GM21528 (cell line): Measurements from ENCODE around the gene CMTM3.
"Not testable (repeated sequence)": the region's sequence is repeated elsewhere in the genome, so short reads cannot be mapped to it uniquely, and the experiment has no call there.

ENCODE experiments used
- ATAC-seq: cut with Tn5 transposase; IDR thresholded peaks from one replicate; pipeline ENCODE4 v1.9.1; 2021; ENCODE audit warnings: mild to moderate bottlenecking, moderate library complexity; ENCODE audit not compliant: unreplicated experiment, low FRiP score

The CMTM3 gene

DNA sequence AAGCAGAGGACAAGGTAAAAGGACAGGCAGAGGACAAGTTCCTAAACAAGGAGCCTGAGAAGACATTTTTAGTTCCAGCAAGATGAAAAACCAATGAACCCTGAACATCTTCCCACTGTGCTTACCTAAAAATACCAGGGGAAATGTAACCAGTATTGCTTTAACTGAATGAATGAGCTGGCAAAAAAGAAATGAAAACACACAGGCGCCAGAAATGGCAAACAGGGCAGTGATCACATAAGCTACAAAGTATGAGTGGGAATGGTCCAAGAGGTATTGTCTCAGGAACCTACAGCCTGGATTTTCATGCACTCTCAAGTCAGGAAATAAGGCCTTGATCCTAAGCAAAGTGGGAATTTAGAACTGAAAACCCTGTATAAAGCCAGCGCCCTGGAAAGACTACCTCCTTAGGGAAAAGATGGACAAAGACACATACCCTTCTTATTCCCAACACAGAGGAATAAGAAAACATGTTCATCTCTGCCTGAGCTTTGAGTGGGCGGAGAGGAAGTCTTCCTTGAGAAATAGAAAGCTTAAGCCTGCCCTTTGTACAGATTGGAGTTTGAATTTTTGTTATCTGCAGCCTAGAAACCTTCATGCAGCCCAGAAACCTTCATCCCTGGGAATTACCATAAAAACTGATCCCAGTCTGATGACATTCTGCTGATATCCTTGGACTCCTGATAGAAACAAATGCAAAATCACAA, 23.1 kb upstream of the CMTM3 start:
- ATAC-seq, result no peak

DNA sequence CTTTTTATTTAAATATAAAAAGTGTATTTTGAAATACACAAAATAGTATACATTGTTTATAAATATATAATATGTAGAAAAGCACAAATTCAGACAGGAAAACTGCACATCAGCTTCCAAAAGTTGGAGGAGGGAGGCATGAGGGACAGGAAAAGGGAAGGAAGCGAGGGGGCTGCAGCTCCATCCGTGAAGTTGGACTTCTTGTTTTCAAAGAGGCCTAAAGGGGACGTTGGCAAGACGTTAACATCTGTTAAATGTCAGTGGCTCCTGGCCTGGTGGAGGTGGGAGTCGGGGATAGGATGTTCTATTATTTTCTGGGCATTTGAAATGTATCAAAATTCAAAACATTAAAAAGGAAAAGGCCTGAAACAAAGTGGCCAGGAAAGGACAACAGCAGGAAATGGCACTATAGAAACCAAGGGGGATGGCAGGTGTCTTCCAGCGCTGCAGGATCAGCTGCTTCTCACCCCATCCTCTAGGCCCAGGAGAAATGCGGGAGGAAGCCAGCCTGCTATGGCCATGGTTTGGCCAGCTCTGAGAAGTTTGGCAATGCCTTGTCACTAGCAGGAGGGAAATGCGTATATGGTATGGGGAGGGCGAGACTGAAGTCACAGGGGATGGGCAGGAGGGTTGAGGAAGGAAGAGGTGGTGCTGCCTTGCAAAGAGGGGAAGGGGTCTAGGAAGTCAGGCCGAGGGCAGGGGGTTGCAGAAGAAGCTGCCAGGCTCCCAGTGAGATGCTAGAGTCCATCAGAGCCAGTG, 18.8 kb upstream of the CMTM3 start:
- no peak for ATAC-seq

DNA sequence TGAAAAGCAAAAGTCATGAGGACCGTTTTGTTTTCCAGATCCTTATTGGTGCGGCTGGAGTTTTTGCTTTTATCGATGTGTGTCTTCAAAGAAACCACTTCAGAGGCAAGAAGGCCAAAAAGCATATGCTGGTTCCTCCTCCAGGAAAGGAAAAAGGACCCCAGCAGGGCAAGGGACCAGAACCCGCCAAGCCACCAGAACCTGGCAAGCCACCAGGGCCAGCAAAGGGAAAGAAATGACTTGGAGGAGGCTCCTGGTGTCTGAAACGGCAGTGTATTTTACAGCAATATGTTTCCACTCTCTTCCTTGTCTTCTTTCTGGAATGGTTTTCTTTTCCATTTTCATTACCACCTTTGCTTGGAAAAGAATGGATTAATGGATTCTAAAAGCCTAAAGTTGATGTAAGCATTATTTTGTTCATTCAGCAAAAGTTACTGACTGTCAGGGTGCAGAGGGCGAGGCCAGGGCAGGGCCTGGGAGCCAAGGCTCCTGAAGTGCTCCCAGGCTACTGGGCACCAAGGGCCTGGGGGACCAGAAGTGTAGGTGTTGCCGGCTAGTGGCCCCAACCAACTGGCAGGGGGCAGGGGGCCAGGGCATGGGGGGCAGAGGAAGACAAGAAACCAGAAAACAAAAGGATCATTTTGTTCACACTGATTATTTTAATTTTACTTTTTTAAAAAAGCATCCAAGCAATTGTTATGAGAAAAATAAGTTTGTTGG, 16.5 kb upstream of the CMTM3 start:
- ATAC-seq, result no peak

DNA sequence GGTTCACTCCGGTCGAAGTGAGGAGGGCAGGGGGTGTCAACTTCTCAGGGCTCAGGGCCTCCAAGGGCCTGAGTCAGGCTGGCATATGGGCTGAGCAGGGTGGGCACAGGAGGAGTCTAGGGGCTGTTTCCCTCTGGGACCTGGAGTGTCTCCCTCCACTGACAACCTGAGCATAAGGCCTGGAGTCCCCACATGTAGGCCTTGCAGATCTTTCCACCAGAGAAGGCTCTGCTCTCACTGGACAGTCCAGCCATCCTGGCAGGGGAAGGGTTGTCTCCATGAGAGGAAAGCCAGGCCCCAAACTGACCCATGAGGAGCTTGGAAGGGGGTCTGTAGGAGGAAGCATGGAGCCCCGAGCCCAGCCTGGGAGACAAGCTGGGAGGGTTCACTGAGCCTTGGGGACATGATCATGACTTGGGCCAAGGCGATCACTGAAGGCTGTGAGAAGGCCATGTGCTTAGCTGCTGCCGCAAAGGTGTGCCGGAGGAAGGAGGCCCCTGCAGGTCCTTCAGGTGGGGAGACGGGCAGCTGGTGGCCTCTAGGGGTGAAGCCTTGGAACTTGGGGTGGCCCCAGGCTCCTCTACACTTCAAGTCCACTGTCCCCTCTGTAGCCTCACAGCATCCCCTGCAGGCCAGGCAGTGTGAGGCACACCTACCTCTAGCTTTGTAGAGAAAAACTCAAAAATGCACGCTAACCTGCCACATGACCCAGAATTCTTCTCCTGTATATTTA, 15.4 kb upstream of the CMTM3 start:
- no peak for ATAC-seq

DNA sequence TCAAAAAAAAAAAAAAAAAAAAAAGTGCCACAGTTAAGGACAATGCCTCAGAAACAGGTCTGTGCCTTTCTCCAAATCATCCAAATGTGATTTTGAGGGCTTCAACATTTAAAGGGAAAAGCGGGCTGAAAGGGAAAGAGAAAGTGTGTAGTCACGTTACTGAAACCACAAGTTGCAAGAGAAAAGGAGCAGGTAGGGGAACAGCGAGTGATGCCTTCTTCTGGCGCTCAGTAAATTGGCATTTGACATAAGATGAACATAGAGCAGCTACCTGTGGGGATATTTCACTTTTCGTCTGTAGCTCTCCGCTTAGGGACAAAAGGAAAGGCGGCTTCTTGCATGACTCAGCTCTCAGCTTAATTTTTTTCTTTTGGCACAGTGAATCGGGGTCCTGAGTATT, 14.2 kb upstream of the CMTM3 start:
- ATAC-seq, result no peak

DNA sequence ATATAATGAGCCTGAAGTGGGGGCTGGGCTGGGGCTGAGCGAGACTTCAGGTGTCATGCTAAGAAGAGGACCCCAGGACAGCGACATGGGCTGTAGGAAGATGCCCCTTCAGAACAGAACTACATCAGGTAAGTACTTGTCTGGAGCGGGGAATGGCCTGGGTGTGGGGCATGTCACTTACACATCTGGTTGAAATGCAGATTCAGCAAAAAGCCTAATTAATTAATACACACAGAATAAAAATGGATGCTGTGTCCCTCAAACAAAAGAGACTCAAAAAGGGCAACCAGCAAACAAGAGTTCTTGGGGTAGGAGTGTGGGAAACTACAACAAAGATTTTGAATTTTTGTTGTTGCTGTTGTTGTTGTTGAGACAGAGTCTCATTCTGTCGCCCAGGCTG, 13.5 kb upstream of the CMTM3 start:
- no peak for ATAC-seq

DNA sequence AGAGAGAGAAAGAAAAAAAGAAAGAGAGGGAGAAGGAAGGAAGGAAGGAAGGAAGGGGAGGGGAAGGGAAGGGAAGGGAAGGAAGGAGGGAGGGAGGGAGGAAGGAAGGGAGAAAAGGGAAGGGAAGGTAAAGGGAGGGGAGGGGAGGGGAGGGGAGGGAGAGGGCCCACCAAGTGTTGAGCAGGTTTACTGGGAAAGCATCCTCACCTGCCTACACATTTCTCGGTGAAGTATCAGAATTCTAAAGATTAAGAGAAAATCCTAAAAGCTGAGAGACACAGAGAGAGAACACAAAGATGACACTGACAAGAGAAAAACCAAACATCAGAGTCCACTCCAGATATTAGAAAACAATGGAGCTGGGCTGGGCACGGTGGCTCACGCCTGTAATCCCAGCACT, 12.3 kb upstream of the CMTM3 start:
- ATAC-seq, result no peak

DNA sequence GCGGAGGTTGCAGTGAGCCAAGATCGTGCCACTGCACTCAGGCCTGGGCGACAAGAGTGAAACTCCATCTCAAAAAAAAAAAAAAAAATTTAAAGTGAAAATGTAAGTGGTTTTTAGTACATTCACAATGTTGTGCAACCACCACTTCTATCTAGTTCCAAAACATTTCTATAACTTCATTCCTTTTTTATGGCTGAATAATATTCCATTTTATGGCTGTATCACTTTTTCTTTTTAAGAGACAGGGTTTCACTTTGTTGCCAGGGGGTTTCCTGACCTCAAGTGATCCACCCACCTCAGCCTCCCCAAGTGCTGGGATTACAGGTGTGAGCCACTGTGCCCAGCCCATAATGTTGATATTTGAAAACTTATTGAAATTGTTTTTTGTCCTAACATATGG, 11.7 kb upstream of the CMTM3 start:
- no peak for ATAC-seq

DNA sequence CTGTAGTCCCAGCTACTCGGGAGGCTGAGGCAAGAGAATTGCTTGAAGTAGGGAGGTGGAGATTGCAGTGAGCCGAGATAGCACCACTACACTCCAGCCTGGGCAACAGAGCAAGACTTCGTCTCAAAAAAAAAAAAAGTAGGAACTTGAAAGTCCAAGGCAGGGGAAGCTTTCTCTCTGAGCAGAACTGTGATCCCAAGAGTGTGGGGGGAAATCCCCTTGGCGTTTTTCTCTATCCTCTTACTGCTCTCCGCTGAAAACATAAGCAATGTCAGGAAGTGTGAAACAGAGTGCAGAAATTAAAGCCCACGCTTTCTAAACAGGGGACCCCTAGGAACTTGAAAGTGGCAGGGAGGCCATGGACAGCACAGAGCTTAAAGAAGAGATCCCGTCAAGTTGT, 9.8 kb upstream of the CMTM3 start:
- ATAC-seq, result no peak

DNA sequence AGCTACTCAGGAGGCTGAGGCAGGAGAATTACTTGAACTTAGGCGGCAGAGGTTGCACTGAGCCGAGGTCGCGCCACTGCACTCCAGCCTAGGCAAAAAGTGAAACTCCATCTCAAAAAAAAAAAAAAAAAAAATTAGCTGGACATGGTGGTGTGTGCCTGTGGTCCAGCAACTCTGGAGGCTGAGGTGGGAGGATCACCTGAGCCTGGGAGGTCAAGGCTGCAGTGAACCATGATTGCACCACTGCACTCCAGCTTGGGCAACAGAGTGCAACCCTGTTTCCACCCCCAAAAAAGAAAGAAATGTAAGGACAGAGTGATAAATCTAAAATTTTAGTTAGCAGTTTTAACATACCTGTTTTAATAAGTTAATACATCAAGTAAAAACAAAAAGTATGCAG, 7.9 kb upstream of the CMTM3 start:
- ATAC-seq, result not testable (repeated sequence)

DNA sequence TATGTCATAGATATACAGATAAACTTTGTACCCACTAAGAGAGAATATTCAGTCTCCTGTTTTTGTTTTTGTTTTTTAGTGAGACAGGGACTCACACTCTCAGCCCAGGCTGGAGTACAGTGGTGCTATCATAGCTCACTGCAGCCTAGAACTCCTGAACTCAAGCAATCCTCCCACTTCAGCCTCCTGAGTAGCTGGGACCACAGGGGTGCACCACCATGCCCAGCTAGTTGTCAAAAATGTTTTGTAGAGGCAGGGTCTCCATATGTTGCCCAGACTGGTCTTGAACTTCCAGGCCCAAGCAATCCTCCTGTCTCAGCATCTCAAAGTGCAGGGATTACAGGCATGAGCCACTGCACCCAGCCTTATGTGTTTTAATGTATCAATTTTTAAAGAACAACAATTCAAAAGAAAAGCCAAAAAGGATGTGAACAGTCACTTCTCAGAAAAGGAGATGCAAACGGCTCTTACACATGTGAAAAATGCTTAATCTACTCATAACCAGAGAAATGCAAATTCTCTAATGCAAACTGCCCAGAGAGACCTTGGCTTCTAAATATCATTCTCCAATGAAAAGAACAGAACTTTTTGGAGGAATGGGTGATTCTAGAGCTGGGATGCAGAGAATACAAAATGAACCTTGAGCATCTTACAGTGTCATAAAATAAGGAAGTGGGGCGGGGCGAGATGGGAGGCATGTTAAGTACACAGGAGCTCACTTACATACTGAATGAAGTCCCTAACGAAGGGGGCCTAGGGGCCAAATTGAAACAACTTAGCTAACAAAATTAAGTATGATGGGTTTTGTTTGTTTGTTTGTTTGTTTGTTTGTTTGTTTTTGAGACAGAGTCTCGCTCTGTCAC, 7.3 kb upstream of the CMTM3 start:
- ATAC-seq, result no peak

DNA sequence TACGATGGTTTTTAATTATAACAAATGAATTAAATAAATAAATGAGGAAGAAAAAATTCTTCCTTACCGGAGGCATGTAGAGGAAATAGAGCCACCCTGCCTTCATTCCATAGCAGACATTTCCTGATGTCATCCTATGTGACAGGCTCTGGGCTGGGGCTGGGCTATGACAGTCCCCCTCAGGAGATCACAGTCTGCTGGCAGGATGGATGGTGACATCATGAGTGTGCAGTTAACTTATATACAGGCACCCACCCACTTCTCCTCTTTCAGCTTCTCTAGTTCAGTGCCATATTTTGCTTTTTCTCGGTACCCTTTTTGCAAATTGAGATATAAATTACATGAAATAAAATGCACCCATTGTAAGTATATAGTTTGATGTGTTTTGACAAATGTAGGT, 6.4 kb upstream of the CMTM3 start:
- no peak for ATAC-seq

DNA sequence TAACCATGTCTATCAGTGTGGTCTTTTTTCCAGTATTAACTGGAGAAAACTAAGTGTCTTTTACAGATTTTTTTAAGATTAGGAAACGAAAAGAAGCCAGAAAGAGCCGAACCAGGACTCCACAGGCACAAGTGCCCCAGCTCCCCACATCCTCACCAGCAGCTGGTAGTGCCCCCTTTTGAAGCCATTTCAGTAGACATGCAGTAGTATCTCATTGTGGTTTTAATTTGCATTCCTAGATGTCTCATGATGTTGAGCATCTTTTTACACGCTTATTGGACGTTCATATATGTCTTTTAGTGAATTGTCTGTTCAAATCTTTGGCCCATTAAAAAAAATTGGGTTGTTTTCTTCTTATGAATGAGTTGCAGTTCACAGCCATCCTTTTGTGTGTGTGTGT, 4.8 kb upstream of the CMTM3 start:
- ATAC-seq, result no peak

DNA sequence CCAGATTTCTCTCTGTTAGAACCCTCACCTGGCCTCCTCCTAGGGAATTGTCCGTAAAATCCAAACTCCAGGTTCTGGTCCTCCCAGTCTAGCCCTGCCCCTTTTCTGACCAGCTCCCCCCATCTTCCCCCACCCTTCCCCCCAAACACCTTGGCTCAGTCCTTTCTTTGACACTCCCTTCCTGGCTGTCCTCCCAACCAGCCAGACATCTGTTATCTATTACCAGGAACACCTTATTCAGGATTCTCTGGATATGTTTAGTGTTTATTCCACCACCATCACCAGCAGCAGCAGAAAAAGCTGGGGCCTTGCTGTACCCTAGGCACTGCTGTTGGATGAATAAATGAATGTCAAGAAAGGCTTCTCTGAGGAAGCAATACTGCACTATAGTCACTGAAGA, 4.0 kb upstream of the CMTM3 start:
- no peak for ATAC-seq

DNA sequence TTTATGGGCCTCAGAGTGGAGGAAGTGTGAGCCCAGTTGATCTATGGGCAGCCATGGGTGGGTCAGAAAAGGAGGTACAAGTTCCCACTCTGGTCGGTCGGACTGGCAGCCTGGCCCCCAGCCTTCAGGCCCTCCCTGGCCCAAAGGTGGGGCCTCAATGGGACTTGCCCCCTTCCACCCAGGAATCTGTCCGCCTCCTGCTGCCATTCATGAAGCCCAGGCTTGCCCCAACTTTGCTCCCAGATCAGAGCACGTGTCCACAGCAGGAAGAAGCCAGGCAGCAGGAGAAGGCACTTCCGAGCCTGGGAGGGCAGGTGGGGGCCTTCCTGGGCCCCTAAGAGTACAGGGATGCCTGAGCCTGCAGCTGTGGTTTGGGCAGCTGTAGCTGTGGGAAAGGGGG, 3.0 kb upstream of the CMTM3 start:
- ATAC-seq, result no peak

DNA sequence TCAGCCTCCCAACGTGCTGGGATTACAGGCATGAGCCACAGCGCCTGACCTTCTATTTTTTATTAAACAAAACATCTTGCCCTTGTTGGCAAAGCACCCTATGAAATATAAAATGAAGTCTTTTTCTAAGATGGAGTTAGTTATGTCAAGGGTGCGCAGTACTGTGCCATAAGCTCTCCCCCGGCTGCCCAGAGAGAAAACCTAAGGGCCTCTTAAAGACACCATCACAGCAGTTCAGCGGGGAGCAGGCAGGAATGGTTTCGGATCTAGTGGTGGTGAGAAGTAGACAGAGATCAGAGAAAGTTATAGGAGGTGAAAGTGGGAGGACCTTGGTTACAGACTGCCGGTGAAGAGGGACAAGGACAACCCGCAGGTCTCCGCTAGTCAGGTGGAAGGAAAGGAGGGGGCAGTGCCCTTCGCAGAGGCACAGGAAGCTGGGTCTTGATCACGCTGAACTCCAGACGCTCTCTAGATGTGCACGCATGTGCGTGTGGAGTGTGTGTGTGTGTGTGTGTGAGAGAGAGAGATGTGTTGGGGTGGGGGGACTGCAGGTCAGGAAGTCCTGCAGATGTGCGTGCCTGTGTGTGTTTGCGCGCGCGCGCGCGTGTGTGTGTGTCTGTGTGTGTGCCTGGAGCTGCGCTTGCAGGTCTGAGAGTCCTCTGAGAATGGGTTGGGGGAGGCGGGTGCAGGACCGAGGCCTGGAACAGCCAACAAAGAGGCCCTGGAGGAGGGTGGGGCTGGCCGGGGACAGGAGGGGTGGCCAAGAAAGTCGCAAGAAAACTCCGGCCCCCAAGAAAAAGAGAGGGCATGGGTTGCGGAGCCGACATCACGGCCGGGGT, 748 bp upstream of the CMTM3 start:
- ATAC-seq, result no peak

DNA sequence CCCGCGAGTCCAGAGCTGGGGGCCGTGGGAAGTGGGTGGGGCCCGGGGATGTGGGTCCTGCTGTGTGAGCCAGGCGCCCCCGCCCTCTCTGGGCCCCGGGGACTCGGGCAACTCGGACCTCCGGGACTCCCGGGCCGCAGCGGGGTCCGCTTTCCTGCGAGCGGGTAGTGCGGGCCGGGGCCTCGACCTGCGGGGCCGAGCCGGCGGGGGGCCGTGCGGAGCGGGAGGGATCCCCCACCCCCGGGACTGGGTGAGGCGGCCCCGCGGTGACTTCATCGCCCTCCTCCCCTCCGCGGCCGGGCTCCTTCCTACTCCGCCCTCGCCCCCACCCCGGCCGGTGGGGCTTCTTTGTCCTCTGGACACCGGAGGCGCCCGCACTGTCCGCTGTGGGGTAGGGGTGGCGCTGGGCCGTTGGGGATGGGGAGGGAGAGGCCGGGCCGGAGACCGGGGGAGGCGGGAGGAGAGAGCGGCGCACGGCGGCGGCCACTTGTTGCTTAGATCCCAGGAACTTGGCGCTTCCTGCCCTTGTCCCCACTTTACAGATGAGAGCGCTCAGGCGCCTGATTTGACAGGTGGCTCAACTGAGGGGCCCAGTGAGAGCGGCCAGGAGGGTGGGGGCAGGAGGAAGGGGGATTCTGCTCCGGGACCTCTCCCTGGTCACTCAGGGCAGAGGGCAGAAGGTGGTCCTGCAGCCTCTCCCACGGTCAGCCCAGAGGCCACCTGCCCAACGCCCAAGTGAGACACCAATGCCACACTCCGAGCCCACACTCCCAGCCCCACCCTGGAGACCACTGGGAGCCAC, 874 bp downstream of the CMTM3 start:
- ATAC-seq, result peak; percentile 10

DNA sequence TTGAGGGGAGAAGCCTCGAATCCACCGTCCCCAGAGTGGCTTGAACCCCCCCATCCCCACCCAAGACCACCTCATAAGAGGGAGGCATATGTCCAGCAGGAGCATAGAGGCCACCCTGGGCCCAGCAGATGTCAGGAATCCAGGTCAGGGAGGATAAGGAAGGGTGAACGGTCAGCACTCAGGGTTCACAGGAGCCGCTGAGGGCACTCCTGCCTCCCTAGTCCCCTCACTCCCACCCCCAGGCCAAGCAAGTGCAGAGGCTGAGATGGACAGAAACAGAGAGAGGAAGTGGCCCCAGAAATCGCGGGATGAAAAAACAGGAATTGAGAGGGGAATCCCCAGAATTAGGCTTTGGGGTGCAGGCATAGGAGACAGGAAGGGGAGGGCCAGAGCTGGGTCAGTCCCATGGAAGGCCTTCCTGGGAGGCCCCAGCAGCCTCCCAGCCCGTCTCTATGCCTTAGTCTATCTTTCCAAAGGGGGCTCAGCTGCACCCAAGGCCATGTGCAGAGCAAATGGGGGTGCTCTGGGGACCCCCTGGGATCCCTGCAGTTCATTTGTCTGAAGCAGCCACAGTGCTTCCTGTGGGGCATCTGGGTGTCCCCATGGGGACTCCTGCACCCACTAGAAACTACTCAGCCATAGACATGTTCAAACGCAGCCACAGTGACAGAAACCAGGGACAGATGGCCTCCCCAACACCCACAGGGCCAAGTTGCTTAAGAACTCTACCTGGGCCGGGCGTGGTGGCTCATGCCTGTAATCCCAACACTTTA, 1.7 kb downstream of the CMTM3 start:
- peak; percentile 36 for ATAC-seq
